GM08714 (cell line): ENCODE measurements around the gene UBE2L3.
"Not testable (repeated sequence)": the region's sequence is repeated elsewhere in the genome, so short reads cannot be mapped to it uniquely, and the experiment has no call there.

Experiments
- H3K4me3 ChIP-seq: fragments of 200-500 bp; sonication (Bioruptor generic); 2 replicates; pipeline ENCODE4 v1.5.1; 2014; ENCODE audit warnings: mild to moderate bottlenecking, low read length, inconsistent platforms
- ZNF274 ChIP-seq: IDR thresholded peaks from 2 replicates; pipeline ENCODE4 v1.6.1; 2012; ENCODE audit warnings: mild to moderate bottlenecking, low read depth, low read length

The UBE2L3 gene

GRCh38 chr22:21605887-21606564 is 38.5 kb downstream of the UBE2L3 start:
- no peak for TF ChIP-seq ZNF274
- H3K4me3 ChIP-seq: no peak overlapping the region

GRCh38 chr22:21606775-21607174 is 39.3 kb downstream of the UBE2L3 start:
- H3K4me3 ChIP-seq: no peak overlapping the region
- TF ChIP-seq ZNF274: no peak

DNA sequence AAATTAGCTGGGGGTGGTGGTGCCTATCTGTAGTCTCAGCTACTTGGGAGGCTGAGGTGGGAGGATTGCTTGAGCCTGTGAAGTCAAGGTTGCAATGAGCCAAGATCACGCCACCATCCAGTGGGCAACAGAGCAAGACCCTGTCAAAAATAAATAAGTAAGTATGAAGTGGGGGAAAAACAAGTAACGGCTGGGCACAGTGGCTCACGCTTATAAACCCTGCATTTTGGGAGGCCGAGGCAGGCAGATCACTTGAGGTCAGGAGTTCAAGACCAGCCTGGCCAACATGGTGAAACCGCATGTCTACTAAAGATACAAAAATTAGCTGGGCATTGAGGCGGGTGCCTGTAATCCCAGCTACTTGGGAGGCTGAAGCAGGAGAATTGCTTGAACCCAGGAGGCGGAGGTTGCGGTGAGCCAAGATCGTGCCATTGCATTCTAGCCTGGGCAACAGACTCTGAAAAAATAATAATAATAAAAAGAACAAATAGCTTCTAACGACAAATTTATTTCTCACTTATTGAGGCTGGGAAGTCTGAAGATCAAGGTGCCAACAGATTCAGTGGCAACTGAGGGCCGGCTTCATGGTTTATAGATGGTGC is 42.1 kb downstream of the UBE2L3 start:
- not testable (repeated sequence) for H3K4me3 ChIP-seq

DNA sequence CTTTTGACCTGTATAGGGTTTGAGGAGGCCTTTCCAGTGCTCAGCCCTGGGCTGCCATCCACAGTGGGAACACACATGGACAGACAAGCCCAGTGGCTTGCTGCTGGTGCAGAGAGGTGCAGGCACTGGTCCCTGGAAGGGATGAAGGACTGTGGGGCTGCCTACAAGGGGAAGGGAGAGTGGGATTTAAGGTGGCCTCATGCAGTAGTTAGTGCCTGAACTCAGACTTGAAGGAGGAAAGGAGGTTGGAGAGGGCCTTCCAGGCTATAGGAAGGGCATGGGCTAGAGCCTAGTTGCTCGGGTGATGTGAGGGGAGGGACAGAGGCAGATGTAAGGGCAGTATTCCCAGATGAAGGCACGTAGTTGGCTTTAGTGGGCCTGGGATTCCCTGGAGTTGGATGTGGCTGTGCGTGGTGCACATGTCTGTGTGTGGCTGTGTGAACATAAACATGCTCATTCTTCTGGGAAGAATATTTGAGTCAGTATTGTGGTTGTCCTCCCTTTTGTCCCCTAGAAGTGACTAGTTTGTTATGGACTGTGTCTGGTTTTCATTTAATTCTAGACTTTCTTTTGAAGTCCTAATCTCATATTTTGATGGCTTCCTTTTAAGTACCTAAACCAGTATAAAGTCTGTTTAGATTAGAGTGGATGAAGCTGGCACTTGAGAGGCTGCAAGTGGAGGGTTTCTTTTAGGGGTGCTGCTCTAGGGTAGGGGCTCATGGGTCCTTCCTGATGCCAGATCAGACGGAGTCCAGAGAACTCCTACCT is 43.9 kb downstream of the UBE2L3 start:
- no peak for TF ChIP-seq ZNF274
- H3K4me3 ChIP-seq: no peak overlapping the region

DNA sequence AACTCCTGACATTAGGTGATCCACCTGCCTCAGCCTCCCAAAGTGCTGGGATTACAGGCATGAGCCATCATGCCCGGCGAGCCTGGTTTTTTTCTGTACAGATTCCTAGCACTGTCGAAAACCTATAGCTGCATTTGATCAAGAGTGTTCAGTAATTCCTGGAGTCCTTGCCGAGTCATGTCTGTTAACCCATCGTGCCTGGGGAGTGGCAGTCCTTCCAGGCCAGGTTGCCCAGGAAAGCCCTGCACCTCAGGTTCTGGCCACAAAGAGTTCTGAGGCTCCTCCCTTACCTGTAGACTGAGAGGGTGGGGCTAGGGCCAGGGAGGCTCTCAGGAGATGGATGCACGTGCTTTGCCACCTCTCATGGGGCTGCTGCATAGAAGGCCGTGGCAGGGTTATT is 45.3 kb downstream of the UBE2L3 start:
- H3K4me3 ChIP-seq: no peak overlapping the region
- no peak for TF ChIP-seq ZNF274

- no peak overlapping the region for H3K4me3 ChIP-seq
- no peak for TF ChIP-seq ZNF274
Observed at GRCh38 chr22:21613553-21614233, 46.2 kb downstream of the UBE2L3 start.

- H3K4me3 ChIP-seq: no peak overlapping the region
- no peak for TF ChIP-seq ZNF274
Observed at GRCh38 chr22:21615731-21616130, 48.2 kb downstream of the UBE2L3 start.

- H3K4me3 ChIP-seq: not testable (repeated sequence)
Observed at GRCh38 chr22:21617337-21617736, 49.8 kb downstream of the UBE2L3 start.

GRCh38 chr22:21621025-21621424 is 53.5 kb downstream of the UBE2L3 start:
- H3K4me3 ChIP-seq: no peak overlapping the region
- no peak for TF ChIP-seq ZNF274

GRCh38 chr22:21622011-21622918 is 54.8 kb downstream of the UBE2L3 start:
- no peak for TF ChIP-seq ZNF274
- H3K4me3 ChIP-seq: no peak overlapping the region

DNA sequence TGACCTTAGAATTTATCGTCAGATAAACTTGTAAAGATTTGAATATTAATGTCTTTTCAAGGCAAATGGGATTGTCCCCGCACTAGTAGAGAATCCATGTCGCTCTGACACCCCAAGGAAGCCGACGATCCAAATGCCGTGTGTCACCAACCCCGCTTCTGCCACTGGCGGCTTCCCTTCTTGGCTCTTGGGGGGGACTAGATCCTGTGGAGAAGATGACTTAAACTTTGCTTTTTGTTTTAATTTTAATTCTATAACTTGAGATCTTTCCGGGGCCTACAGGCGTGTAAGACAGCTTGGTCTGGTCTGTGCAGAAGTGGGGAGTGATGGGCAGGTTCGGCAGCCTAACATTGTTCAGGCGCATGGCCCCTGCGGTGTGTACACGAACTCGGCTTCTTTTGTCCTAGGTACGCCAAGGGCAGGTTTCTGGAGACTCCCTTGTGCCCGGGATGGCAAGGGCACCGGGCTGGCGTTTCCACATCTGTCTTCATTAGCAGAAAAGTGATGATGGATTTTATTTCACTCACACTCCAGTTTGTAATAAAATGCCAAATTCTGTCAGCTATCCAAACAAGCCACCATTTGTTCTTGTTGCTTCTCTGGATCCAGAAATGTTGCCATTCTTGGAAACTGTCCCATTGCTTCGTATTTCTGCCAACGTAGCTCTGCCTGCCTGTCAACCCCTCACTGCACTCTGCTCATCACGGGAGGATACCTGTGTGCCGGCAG is 55.6 kb downstream of the UBE2L3 start:
- H3K4me3 ChIP-seq: no peak overlapping the region
- TF ChIP-seq ZNF274: no peak

- no peak for TF ChIP-seq ZNF274
Observed at GRCh38 chr22:21623648-21623970, 56.1 kb downstream of the UBE2L3 start.

GRCh38 chr22:21624120-21624879 is 56.8 kb downstream of the UBE2L3 start:
- TF ChIP-seq ZNF274: no peak

More at GRCh38 chr22:21623648-21623970, 56.1 kb downstream of the UBE2L3 start:
- no peak overlapping the region for H3K4me3 ChIP-seq

More at GRCh38 chr22:21624120-21624879, 56.8 kb downstream of the UBE2L3 start:
- no peak overlapping the region for H3K4me3 ChIP-seq
